Measurements from ENCODE around the gene RTBDN.
"Not testable (repeated sequence)": the region's sequence is repeated elsewhere in the genome, so short reads cannot be mapped to it uniquely, and the experiment has no call there.

The RTBDN gene

GRCh38 chr19:12825254-12826131, 8.9 kb downstream of the RTBDN start:
- Histone ChIP-seq H3K9me3 (ENCODE audit: control insufficient read depth, insufficient read depth, low read length) (no peaks in the 10 kb centered on the region), H3F3A (ENCODE audit: control insufficient read depth, insufficient read depth) (no peaks in the 10 kb centered on the region), H3K4me2 (ENCODE audit: low read length) (no peak overlapping the region), H3K9me2 (replicated peaks; ENCODE audit: control insufficient read depth, low read length) (no peaks in the 10 kb centered on the region), H3K27me3 (ENCODE audit: control insufficient read depth, low read length) (no peaks in the 10 kb centered on the region), H3K79me2 (ENCODE audit: control insufficient read depth, low read length) (no peaks in the 10 kb centered on the region), H3K36me3 (ENCODE audit: control insufficient read depth, low read length) (no peaks in the 10 kb centered on the region), H3K4me1 (ENCODE audit: control insufficient read depth, low read length) (peaks cover 7% of the 10 kb centered on the region), H3K27ac (ENCODE audit: low read depth, low read length) (no peak overlapping the region), H3K4me3 (ENCODE audit: low read length) (no peak overlapping the region), H4K20me1 (ENCODE audit: control insufficient read depth, insufficient read depth, low read depth, low read length) (no peaks in the 10 kb centered on the region)
- TF ChIP-seq EZH2phosphoT487 (IDR thresholded peaks at IDR 0.05; ENCODE audit: borderline replicate concordance, low read length), result no peak
- no peak for TF ChIP-seq CTCF (IDR thresholded peaks at IDR 0.05; ENCODE audit: low read depth, low read length, poor library complexity, severe bottlenecking)

GRCh38 chr19:12821761-12822160, 12.6 kb downstream of the RTBDN start:
- Histone ChIP-seq H4K20me1 (ENCODE audit: control insufficient read depth, insufficient read depth, low read depth, low read length) (0 out of 2 replicates have a peak, but pooled peaks cover 3% of the 10 kb centered on the region), H3K27me3 (ENCODE audit: control insufficient read depth, low read length) (no peaks in the 10 kb centered on the region), H3K9me2 (replicated peaks; ENCODE audit: control insufficient read depth, low read length) (no peaks in the 10 kb centered on the region), H3K4me1 (ENCODE audit: control insufficient read depth, low read length) (no peaks in the 10 kb centered on the region), H3K27ac (ENCODE audit: low read depth, low read length) (no peak overlapping the region), H3K4me3 (ENCODE audit: low read length) (no peak overlapping the region), H3F3A (ENCODE audit: control insufficient read depth, insufficient read depth) (no peaks in the 10 kb centered on the region), H3K9me3 (ENCODE audit: control insufficient read depth, insufficient read depth, low read length) (no peaks in the 10 kb centered on the region), H3K4me2 (ENCODE audit: low read length) (no peak overlapping the region), H3K79me2 (ENCODE audit: control insufficient read depth, low read length) (no peaks in the 10 kb centered on the region), H3K36me3 (ENCODE audit: control insufficient read depth, low read length) (no peaks in the 10 kb centered on the region)
- no peak for TF ChIP-seq EZH2phosphoT487 (IDR thresholded peaks at IDR 0.05; ENCODE audit: borderline replicate concordance, low read length)
- no peak for TF ChIP-seq CTCF (IDR thresholded peaks at IDR 0.05; ENCODE audit: low read depth, low read length, poor library complexity, severe bottlenecking)

GRCh38 chr19:12817810-12818209, 16.6 kb downstream of the RTBDN start:
- not testable (repeated sequence) for H3K9me3 ChIP-seq (ENCODE audit: control insufficient read depth, insufficient read depth, low read length); H4K20me1 ChIP-seq (ENCODE audit: control insufficient read depth, insufficient read depth, low read depth, low read length); H3K27ac ChIP-seq (ENCODE audit: low read depth, low read length); H3K4me3 ChIP-seq (ENCODE audit: low read length); H3K27me3 ChIP-seq (ENCODE audit: control insufficient read depth, low read length); H3K79me2 ChIP-seq (ENCODE audit: control insufficient read depth, low read length); H3K9me2 ChIP-seq (replicated peaks; ENCODE audit: control insufficient read depth, low read length); H3F3A ChIP-seq (ENCODE audit: control insufficient read depth, insufficient read depth); H3K4me2 ChIP-seq (ENCODE audit: low read length); H3K4me1 ChIP-seq (ENCODE audit: control insufficient read depth, low read length)
- peaks cover 11% of the 10 kb centered on the region for H3K36me3 ChIP-seq (ENCODE audit: control insufficient read depth, low read length)

GRCh38 chr19:12817188-12817587, 17.2 kb downstream of the RTBDN start:
- H3K27me3 ChIP-seq (ENCODE audit: control insufficient read depth, low read length); H3K9me2 ChIP-seq (replicated peaks; ENCODE audit: control insufficient read depth, low read length); H3K4me1 ChIP-seq (ENCODE audit: control insufficient read depth, low read length); H4K20me1 ChIP-seq (ENCODE audit: control insufficient read depth, insufficient read depth, low read depth, low read length); H3K79me2 ChIP-seq (ENCODE audit: control insufficient read depth, low read length); H3F3A ChIP-seq (ENCODE audit: control insufficient read depth, insufficient read depth); H3K4me3 ChIP-seq (ENCODE audit: low read length); H3K4me2 ChIP-seq (ENCODE audit: low read length); H3K27ac ChIP-seq (ENCODE audit: low read depth, low read length); H3K9me3 ChIP-seq (ENCODE audit: control insufficient read depth, insufficient read depth, low read length): not testable (repeated sequence)
- H3K36me3 ChIP-seq (ENCODE audit: control insufficient read depth, low read length), result peaks cover 11% of the 10 kb centered on the region
